Kidney epithelial cell (primary cell): ENCODE data around the gene UBE2G2. TPM values are rescaled to one million over a fixed set of nuclear protein-coding genes. Genes with fewer than 3 reads are reported as not detected.

Source experiments
- DNase-seq: peaks from one replicate; pipeline ENCODE4 v3.0.0-alpha.2; 2010; ENCODE audit warnings: low read depth
- H3K27me3 ChIP-seq: 2 replicates; pipeline ENCODE4 v1.6.0; 2011; ENCODE audit warnings: low read length; ENCODE audit not compliant: control insufficient read depth, insufficient read depth
- H3K36me3 ChIP-seq: 2 replicates; pipeline ENCODE4 v1.5.1; 2011; ENCODE audit warnings: low read length; ENCODE audit not compliant: control insufficient read depth, insufficient read depth
- H3K4me3 ChIP-seq: 2 replicates; pipeline ENCODE4 v1.5.1; 2011; ENCODE audit warnings: low read depth, mild to moderate bottlenecking, control low read depth, low read length
- total RNA-seq: library from RNA; depleted of rRNA; stranded (reverse); fragments of >200 nt; gene quantifications from 2 replicates; pipeline ENCODE4 v1.2.3, GENCODE V29; 2015
- TF ChIP-seq, protein P1 (sequence below): IDR thresholded peaks from 2 replicates; pipeline ENCODE4 v1.5.1; 2011; ENCODE audit warnings: mild to moderate bottlenecking, moderate library complexity, low read length, control low read depth, inconsistent platforms; ENCODE audit not compliant: insufficient read depth, poor library complexity, severe bottlenecking

UBE2G2 gene
- total RNA-seq, 1 donor from 2014 or later: 40.6 TPM

DNA sequence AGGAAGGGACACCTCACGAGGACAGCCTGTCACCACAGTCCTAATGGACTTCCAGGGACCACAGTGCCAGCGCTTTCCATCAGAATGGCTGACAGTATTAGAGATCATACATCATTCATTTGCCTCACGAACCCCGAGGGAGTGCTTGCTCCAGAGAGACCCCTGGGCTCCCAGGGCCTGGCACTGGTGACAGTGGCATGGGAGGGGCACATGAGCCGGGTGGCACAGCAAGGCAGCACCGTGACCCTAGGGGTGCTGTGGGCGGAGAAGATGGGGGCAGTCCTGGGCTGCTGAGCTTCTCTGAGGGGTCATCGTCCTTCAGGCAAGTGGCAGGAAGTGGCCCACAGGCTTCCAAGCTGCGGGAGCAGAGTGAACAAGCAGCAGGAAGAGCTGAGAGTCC, 73.9 kb downstream of the UBE2G2 start:
- DNase-seq: no peak
- Histone ChIP-seq H3K27me3 (peaks cover 24% of the 10 kb centered on the region), H3K36me3 (no peaks in the 10 kb centered on the region), H3K4me3 (no peak overlapping the region)
- TF ChIP-seq, protein P1, sequence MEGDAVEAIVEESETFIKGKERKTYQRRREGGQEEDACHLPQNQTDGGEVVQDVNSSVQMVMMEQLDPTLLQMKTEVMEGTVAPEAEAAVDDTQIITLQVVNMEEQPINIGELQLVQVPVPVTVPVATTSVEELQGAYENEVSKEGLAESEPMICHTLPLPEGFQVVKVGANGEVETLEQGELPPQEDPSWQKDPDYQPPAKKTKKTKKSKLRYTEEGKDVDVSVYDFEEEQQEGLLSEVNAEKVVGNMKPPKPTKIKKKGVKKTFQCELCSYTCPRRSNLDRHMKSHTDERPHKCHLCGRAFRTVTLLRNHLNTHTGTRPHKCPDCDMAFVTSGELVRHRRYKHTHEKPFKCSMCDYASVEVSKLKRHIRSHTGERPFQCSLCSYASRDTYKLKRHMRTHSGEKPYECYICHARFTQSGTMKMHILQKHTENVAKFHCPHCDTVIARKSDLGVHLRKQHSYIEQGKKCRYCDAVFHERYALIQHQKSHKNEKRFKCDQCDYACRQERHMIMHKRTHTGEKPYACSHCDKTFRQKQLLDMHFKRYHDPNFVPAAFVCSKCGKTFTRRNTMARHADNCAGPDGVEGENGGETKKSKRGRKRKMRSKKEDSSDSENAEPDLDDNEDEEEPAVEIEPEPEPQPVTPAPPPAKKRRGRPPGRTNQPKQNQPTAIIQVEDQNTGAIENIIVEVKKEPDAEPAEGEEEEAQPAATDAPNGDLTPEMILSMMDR: no peak

GRCh38 chr21:44727321-44727720, 74.3 kb downstream of the UBE2G2 start:
- no peak for DNase-seq
- Histone ChIP-seq H3K27me3 (peaks cover 26% of the 10 kb centered on the region), H3K4me3 (no peak overlapping the region), H3K36me3 (no peaks in the 10 kb centered on the region)
- TF ChIP-seq, protein P1: no peak

GRCh38 chr21:44726826-44727225, 74.8 kb downstream of the UBE2G2 start:
- TF ChIP-seq, protein P1: no peak
- no peak overlapping the region for H3K4me3 ChIP-seq
- DNase-seq: no peak
- H3K27me3 ChIP-seq: peaks cover 26% of the 10 kb centered on the region
- H3K36me3 ChIP-seq: no peaks in the 10 kb centered on the region

GRCh38 chr21:44724926-44725325, 76.7 kb downstream of the UBE2G2 start:
- DNase-seq: no peak
- TF ChIP-seq, protein P1: no peak
- no peak overlapping the region for H3K4me3 ChIP-seq
- H3K27me3 ChIP-seq: peaks cover 26% of the 10 kb centered on the region
- H3K36me3 ChIP-seq: no peaks in the 10 kb centered on the region

DNA sequence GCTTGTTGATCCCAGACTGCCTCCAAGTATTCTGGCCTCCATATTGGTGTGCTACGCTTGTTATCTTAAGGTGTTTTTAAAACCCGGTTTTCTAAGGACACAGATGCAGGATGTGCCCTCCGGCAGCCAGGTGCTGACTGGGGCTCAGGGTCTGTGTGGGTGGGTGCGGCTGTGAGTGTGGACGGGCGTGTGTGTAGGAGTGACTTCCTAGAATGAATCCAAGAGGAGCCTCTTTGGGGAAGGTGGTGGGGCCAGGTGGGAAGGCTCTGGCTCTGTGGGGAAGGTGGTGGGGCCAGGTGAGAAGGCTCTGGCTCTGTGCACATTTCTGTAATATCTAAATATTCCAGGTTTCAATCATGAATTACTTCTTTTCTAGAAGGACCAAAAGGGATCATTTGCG, 77.4 kb downstream of the UBE2G2 start:
- Histone ChIP-seq H3K4me3 (no peak overlapping the region), H3K27me3 (peaks cover 26% of the 10 kb centered on the region), H3K36me3 (no peaks in the 10 kb centered on the region)
- TF ChIP-seq, protein P1: no peak
- DNase-seq: no peak
